ENCODE data around the gene HIPK2. TPM values are rescaled to one million over a fixed set of nuclear protein-coding genes. Genes with fewer than 3 reads are reported as not detected.

The HIPK2 gene
- total and polyA plus RNA-seq, 8 donors, result 3.4 to 103 (median 38.6) TPM

DNA sequence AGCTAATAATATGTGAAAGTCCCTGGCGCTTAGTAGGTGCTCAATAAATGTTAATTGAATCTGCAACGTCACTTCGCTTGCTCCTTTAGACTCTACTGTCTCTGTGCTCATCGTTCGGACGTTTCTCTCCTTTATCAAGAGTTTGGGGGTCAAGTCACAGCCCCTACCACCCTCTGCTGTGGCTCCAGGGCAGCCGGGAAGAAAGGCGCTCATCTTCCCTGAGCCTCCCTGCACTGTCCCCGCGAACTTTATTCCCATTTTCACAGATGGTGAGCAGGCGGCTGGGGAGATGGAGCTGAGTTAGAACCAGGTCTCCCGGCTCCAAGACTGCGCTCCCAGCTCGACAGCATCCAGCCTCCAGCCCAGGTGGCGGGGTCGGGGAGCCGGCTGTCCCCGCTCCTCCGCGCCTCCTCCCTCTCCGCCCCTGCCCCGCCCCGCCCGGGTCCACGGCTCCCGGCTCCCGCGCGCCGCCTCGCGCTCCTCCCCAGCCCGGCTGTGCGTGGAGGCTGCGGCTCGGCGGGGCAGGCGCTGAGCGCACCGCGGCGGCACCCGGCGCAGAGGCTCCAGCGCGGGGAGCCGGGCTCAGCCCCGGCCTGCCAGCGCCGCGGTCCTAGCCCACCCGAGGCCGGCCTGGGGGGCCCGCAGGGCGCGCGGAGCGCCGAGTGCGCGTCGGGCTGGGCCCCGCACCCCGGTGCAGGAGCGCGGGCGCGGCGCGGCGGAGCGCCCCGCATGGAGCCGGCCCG, 254.4 kb downstream of the HIPK2 start, which contains the start of gene CLEC2L:
TSS of gene CLEC2L (plus strand) at position 487 of the 743 bp plus-strand sequence. CDS start at position 730, 243 bp downstream.
- WGBS, 5 donors, result 2 to 14% (median 3%) methylated on average over 10 to 75 of the region's 75 CpGs
- peak within 1 kb of the TSS; percentile 20 to 40 (median 32) for H3K4me3 ChIP-seq
- DNase-seq, result peak in 1 of 2 donors; percentile 62
- no peaks in the 10 kb centered on the region for H3K9me3 ChIP-seq
- no peak within 1 kb of the TSS for H3K27ac ChIP-seq
- intact Hi-C loops (cut with DNase I; ENCODE audit: low total_unique reads), result no loop called here
- H3K36me3 ChIP-seq, result no peaks in the 10 kb centered on the region
- peaks cover 0 to 55% (median 36%) of the 10 kb centered on the region in 3 donors for H3K27me3 ChIP-seq
- H3K4me1 ChIP-seq, result peaks cover 4 to 14% (median 13%) of the 10 kb centered on the region in 4 donors
- TF ChIP-seq POLR2A (IDR thresholded peaks at IDR 0.05) (no peak), EP300 (IDR thresholded peaks at IDR 0.05) (no peak), POLR2AphosphoS5 (IDR thresholded peaks at IDR 0.05) (no peak), CTCF (IDR thresholded peaks at IDR 0.05) (no peak)

GRCh38 chr7:139522830-139523198, 255.0 kb downstream of the HIPK2 start:
- no peak for TF ChIP-seq POLR2AphosphoS5 (IDR thresholded peaks at IDR 0.05)
- no peak for TF ChIP-seq CTCF (IDR thresholded peaks at IDR 0.05)
- no peak for TF ChIP-seq EP300 (IDR thresholded peaks at IDR 0.05)
- no peak for TF ChIP-seq POLR2A (IDR thresholded peaks at IDR 0.05)
- peaks cover 0 to 55% (median 36%) of the 10 kb centered on the region in 3 donors for H3K27me3 ChIP-seq
- intact Hi-C loops (cut with DNase I; ENCODE audit: low total_unique reads), result no loop called here
- H3K36me3 ChIP-seq, result no peaks in the 10 kb centered on the region
- peak overlapping the region in 1 of 4 donors; percentile 35 for H3K4me3 ChIP-seq
- no peak for DNase-seq
- 16 to 26% (median 24%) methylated on average over 11 of the region's 11 CpGs for WGBS, 5 donors
- H3K4me1 ChIP-seq, result peaks cover 4 to 14% (median 13%) of the 10 kb centered on the region in 4 donors
- H3K27ac ChIP-seq, result no peak overlapping the region
- H3K9me3 ChIP-seq, result no peaks in the 10 kb centered on the region

DNA sequence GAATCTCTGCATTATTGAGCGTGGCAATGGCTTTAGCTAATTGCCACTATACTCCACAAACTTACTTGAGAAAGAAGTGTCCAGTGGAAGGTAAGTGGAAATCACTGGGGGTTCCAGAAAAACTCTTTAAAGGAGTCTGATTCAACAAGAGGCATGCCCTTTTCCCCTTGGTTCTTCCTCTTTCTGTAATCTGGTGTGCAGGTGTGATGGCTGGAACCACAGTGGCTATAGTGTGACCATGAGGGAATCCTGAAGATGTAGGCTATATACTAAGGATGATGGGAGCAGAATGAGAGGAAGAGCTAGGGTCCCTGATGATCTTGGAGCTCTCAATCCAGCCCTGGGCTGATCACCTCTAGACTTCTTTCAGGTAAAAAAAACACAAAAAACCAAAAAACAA, 256.4 kb downstream of the HIPK2 start:
- Histone ChIP-seq H3K4me3 (no peak overlapping the region), H3K4me1 (peaks cover 4 to 14% (median 13%) of the 10 kb centered on the region in 4 donors), H3K27ac (no peak overlapping the region), H3K27me3 (peaks cover 0 to 57% (median 36%) of the 10 kb centered on the region in 3 donors), H3K9me3 (no peaks in the 10 kb centered on the region), H3K36me3 (no peaks in the 10 kb centered on the region)
- no peak for DNase-seq
- intact Hi-C loops (cut with DNase I; ENCODE audit: low total_unique reads), result no loop called here
- 75 to 88% (median 85%) methylated on average over 1 of the region's 1 CpG for WGBS, 5 donors
- TF ChIP-seq EP300 (IDR thresholded peaks at IDR 0.05) (no peak), POLR2AphosphoS5 (IDR thresholded peaks at IDR 0.05) (no peak), CTCF (IDR thresholded peaks at IDR 0.05) (no peak), POLR2A (IDR thresholded peaks at IDR 0.05) (no peak)

GRCh38 chr7:139515266-139515665, 262.5 kb downstream of the HIPK2 start:
- H3K36me3 ChIP-seq, result no peaks in the 10 kb centered on the region
- TF ChIP-seq POLR2AphosphoS5 (IDR thresholded peaks at IDR 0.05) (no peak), POLR2A (IDR thresholded peaks at IDR 0.05) (no peak), EP300 (IDR thresholded peaks at IDR 0.05) (no peak), CTCF (IDR thresholded peaks at IDR 0.05) (no peak)
- H3K9me3 ChIP-seq, result no peaks in the 10 kb centered on the region
- intact Hi-C loops (cut with DNase I; ENCODE audit: low total_unique reads), result no loop called here
- H3K4me1 ChIP-seq, result no peaks in the 10 kb centered on the region
- H3K27ac ChIP-seq, result no peak overlapping the region
- H3K27me3 ChIP-seq, result peaks cover 0 to 12% (median 0%) of the 10 kb centered on the region in 3 donors
- no peak overlapping the region for H3K4me3 ChIP-seq
- DNase-seq, result no peak
- 81 to 89% (median 87%) methylated on average over 7 to 8 of the region's 8 CpGs for WGBS, 5 donors

Other genes with a start within 250 kb of the HIPK2 start
- gene TBXAS1, start 51.3 kb upstream of the HIPK2 start, total RNA-seq, result 10 to 100 TPM in 4 of 5 donors, 1 to 10 TPM in 1; 1.4 to 92.8 (median 57.8) TPM
- gene TBXAS1, start 51.3 kb upstream of the HIPK2 start, polyA plus RNA-seq, result 10 to 100 TPM in 1 of 3 donors, 1 to 10 TPM in 2; 7.6 to 10.3 (median 7.9) TPM

All from stomach (tissue), 9 donors.